GM10266 (cell line): ENCODE measurements around the gene INVS.

ENCODE experiments used
- DNase-seq: peaks from one replicate; pipeline ENCODE4 v3.0.0; 2012; ENCODE audit errors: extremely low spot score
- CTCF ChIP-seq: IDR thresholded peaks from 2 replicates; pipeline ENCODE4 v1.5.1; 2012; ENCODE audit warnings: mild to moderate bottlenecking, low read depth; ENCODE audit not compliant: control insufficient read depth, insufficient read depth; ENCODE audit errors: missing control alignments

The INVS gene

GRCh38 chr9:100191264-100191663 lies 92.2 kb downstream of the INVS start:
- DNase-seq: no peak
- no peak for TF ChIP-seq CTCF

- no peak for TF ChIP-seq CTCF
- DNase-seq: no peak
Observed at GRCh38 chr9:100193078-100193477, 94.0 kb downstream of the INVS start.

DNA sequence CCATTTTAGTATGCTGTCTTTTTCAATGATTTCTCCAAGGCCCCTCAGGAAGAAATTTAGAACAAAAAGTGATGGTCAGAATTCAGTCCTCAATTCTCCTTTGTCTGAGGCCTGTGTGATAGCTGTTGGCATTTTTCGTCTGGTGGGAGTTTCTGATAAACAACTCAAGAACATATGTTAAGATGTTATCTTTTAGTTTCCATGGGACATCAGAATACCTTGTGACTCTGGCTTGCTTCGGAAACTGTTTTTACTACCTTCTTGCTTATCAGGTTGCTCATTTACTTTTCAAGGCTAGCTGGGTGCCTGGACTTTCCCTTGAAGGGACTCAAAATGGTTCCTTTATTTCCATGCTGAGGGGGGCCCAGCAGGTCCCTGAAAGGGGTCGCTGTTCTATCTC lies 97.2 kb downstream of the INVS start:
- TF ChIP-seq CTCF: no peak
- no peak for DNase-seq

GRCh38 chr9:100196828-100197227 lies 97.8 kb downstream of the INVS start:
- DNase-seq: no peak
- TF ChIP-seq CTCF: no peak

DNA sequence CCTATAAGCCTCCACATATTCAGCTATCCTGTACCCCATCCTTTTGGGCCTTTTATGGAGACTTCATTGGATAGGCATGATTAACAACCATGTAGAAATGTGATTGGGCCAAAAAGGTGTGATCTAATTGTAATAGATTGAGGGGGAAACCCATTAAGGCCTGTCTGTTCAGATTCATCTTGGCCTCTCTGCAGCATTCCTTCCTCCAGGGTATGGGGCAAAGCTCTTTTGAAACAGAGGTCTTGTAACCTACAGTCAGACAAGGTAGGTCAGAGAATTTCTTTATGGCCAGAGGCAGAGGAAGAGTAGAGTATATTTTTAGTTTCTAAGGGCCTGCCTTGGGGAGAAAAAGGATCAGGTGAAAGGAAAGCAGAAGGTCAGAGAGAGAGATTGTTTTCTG lies 98.5 kb downstream of the INVS start:
- DNase-seq: no peak
- no peak for TF ChIP-seq CTCF

- TF ChIP-seq CTCF: no peak
- no peak for DNase-seq
Observed at GRCh38 chr9:100202806-100203205, 103.8 kb downstream of the INVS start.

- TF ChIP-seq CTCF: no peak
- no peak for DNase-seq
Observed at GRCh38 chr9:100204796-100205195, 105.8 kb downstream of the INVS start.
